ENCODE measurements around the gene PRR14L. TPM values are rescaled to one million over a fixed set of nuclear protein-coding genes. Genes with fewer than 3 reads are reported as not detected.

Gene PRR14L
- total and polyA plus RNA-seq, 2 of the 13 experiments (the other 11 are each of a cell fraction or from before 2014, with no cell fraction given) = 6.6 to 16.5 TPM

DNA sequence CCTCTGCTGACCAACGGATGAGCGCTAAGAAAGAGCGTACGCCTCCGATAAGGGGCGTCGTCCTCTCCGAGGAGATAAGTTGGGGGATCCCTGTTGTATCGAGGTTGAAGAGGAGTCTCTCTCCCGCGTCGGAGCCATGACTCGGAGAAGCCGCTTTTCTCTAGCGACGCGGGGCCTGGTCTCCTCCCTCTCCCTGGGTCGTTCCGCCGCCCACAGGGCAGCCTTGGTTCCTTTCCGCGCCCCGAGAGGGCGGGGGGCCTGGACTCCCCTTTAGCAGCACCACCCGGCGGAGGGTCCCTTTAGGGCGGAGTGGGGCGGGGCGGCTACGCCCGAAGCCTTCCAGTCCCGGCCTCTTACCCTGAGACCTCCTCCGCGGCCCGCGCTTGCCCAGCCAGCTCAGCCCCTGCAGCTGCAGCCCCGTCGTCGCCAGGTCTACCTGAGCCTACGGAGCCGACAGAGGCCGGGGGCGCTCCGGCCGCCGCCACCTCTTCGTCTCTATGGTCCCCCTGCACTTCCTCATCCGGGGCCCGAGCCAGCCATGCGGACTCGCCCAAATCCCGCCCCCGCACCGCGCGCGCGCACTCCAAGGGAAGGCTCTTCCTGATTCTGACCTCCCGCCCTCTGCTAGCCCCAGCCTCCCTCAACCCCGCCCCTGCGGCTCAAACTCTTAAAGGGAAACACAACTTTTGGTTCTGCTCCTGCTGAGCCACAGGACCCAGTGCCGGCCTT is at the start of gene PRR14L (continued):
- peak; percentile 81 for TF ChIP-seq GMEB1 (CRISPR knock-in tag; IDR thresholded peaks at IDR 0.05; ENCODE audit: borderline replicate concordance)
- TF ChIP-seq IKZF4 (CRISPR knock-in tag; IDR thresholded peaks at IDR 0.05; ENCODE audit: borderline replicate concordance, low read depth, not compliant biosample characterization) = peak; percentile 52
- no peak for TF ChIP-seq ARNT (IDR thresholded peaks at IDR 0.05)
- TF ChIP-seq TIGD3 (CRISPR knock-in tag; IDR thresholded peaks at IDR 0.05; ENCODE audit: borderline replicate concordance) = no peak
- TF ChIP-seq CCDC6 (CRISPR knock-in tag; IDR thresholded peaks at IDR 0.05) = peak; percentile 92
- no peak for TF ChIP-seq ISX (CRISPR knock-in tag; conservative IDR thresholded peaks at IDR 0.05)
- no peak for TF ChIP-seq ZNF281 (CRISPR knock-in tag; IDR thresholded peaks at IDR 0.05; ENCODE audit: borderline replicate concordance)
- TF ChIP-seq ARNT2 (CRISPR knock-in tag; IDR thresholded peaks at IDR 0.05; ENCODE audit: low read depth) = peak; percentile 90
- no peak for TF ChIP-seq ZKSCAN5 (CRISPR knock-in tag; IDR thresholded peaks at IDR 0.05)
- TF ChIP-seq ZNF746 (CRISPR knock-in tag; IDR thresholded peaks at IDR 0.05) = no peak; the same call in 1 of the 2 replicates
- TF ChIP-seq AKNA (CRISPR knock-in tag; IDR thresholded peaks at IDR 0.05; ENCODE audit: borderline replicate concordance) = peak; percentile 86; the same call in 1 of the 2 replicates
- 0 out of 2 replicates have a peak, but pooled peaks have one; percentile 27 for TF ChIP-seq ZNF362 (CRISPR knock-in tag; IDR thresholded peaks at IDR 0.05; ENCODE audit: borderline replicate concordance)
- TF ChIP-seq TFDP1 (CRISPR knock-in tag; IDR thresholded peaks at IDR 0.05; ENCODE audit: borderline replicate concordance) = peak; percentile 80; the same call in 1 of the 2 replicates
- TF ChIP-seq SP1 (IDR thresholded peaks at IDR 0.05) = no peak
- peak; percentile 87 for TF ChIP-seq SP1 (CRISPR knock-in tag; IDR thresholded peaks at IDR 0.05)

Measured in HepG2 (cell line).